Activated CD4-positive, CD25-positive, alpha-beta regulatory T cell treated with anti-CD3 and anti-CD28 coated beads, Interleukin-2, amount 50 U/mL, for 24 hours (primary cell): ENCODE data around the gene APLP2.
"Not testable (repeated sequence)": the region's sequence is repeated elsewhere in the genome, so short reads cannot be mapped to it uniquely, and the experiment has no call there.

Experiments
- ATAC-seq, 2 donors: fragments of 150-1000 bp; cut with Tn5 transposase; one replicate each; pipeline ENCODE4 v1.10.0; 2021; ENCODE audit warnings: mild to moderate bottlenecking in 1 of 2, moderate library complexity in 1 of 2

APLP2 gene

GRCh38 chr11:130069659-130070108, at the start of gene APLP2:
TSS of gene APLP2 (plus strand) at chr11:130069894. CDS start at chr11:130069978, 84 bp downstream.
- ATAC-seq: peak; percentile 95 to 97

- ATAC-seq: no peak
These were observed 49.4 kb upstream of the APLP2 start for GRCh38 chr11:130020323-130020722.

- ATAC-seq: not testable (repeated sequence)
These were observed 48.1 kb upstream of the APLP2 start for GRCh38 chr11:130021606-130022005.

DNA sequence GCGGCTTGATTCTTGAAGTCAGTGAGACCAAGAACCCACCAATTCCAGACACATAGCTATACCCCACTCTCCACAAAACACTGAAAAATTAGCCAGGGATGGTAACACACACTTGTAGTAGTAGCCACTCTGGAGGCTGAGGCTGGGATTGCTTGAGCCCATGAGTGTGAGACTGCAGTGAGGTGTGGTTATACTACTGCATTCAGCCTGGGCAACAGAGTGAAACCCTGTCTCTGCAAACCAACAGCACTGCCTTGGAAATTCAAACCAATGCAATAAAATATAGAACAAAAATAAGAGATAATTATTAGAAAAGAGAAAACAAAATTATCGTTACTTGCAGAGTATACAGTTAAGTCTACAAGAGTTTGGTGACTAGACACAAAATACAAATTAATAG, 46.9 kb upstream of the APLP2 start:
- no peak for ATAC-seq

GRCh38 chr11:130023204-130023603, 46.5 kb upstream of the APLP2 start:
- ATAC-seq: no peak

DNA sequence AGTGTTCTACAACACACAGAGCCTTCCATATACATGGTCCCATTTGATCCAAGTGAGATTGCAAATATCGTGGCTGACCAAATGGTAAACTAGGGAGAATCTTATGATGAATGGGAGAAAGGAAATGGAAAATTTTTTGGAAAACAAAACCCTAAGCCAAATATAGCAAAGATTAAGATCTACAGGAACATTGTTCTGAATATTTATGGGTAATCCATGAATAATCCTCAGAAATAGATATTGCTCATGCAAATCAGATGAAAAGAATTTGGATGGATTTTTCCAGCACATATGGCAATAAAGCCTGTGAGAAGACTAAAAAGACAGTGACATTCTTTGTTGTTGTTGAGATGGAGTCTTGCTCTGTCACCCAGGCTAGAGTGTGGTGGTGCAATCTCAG, 45.3 kb upstream of the APLP2 start:
- no peak for ATAC-seq

DNA sequence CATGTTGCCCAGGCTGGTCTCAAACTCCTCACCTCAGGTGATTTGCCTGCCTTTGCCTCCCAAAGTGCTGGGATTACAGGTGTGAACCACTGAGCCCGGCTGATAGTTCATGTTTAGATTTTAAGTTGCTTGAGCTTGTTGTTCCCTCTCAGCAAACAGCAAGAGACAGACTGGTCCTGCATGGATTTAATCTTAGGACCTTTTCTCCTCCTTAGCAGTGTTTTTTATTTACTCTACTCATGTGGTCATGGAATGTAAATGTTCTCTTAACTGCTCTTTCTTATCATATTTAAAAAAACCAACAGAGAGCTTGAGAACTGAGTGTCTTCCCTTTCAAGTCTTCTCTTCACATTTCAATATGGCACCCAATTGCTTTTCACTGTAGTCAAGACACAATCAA, 44.3 kb upstream of the APLP2 start:
- ATAC-seq: no peak

- no peak for ATAC-seq
These were observed 40.6 kb upstream of the APLP2 start for GRCh38 chr11:130029137-130029536.

DNA sequence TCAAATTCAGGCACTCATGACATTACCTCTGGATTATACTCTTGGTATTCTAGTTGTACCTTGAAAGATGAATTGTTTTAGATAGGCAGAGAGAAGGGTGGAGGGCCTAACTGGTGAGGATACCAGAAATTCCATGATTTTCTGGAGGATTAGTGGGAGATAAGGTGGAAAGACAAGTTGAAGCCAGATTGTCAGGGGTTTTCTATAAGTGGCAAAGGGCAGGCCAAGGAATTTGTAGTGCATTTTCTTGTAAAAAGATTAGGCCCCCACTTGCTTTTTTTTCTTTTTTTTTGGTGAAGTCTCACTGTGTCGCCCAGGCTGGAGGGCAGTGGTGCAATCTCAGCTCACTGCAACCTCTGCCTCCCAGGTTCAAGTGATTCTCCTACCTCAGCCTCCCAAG, 38.6 kb upstream of the APLP2 start:
- no peak for ATAC-seq

DNA sequence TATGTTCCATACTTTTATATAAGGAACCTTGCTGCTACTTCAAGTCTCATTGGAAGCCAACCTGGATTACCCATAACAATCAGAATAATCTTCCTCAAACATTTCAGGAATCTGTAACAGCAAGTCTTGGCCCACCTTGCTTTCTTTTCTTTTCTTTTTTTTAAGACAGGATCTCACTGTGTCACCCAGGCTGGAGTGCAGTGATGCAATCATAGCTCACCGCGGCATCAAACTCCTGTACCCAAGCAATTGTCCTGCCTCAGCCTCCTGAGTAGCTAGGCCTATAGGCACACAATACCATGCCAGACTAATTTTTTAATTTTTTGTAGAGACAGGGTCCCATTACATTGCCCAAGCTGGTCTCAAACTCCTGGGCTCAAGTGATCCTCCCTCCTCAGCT, 37.7 kb upstream of the APLP2 start:
- ATAC-seq: no peak

GRCh38 chr11:130032931-130033330, 36.8 kb upstream of the APLP2 start:
- no peak for ATAC-seq

- no peak for ATAC-seq
These were observed 35.5 kb upstream of the APLP2 start for GRCh38 chr11:130034236-130034635.

DNA sequence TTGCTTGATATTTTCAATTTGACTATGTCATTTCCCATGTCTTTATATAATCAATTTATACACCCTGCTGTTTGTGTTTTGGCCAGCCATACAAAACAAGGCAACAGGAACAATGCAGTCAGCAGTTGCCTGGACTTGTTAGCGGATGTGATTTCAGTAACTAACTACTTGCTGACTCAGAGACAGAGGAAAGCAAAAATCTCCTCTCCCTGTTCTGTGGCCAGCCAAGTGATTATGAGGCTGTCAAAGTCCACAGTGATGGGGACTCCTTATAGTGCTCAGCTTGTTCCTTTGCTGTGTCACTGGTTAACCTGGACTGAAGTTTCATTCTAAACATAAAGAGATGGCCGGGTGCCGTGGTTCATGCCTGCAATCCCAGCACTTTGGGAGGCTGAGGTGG, 32.6 kb upstream of the APLP2 start:
- no peak for ATAC-seq

DNA sequence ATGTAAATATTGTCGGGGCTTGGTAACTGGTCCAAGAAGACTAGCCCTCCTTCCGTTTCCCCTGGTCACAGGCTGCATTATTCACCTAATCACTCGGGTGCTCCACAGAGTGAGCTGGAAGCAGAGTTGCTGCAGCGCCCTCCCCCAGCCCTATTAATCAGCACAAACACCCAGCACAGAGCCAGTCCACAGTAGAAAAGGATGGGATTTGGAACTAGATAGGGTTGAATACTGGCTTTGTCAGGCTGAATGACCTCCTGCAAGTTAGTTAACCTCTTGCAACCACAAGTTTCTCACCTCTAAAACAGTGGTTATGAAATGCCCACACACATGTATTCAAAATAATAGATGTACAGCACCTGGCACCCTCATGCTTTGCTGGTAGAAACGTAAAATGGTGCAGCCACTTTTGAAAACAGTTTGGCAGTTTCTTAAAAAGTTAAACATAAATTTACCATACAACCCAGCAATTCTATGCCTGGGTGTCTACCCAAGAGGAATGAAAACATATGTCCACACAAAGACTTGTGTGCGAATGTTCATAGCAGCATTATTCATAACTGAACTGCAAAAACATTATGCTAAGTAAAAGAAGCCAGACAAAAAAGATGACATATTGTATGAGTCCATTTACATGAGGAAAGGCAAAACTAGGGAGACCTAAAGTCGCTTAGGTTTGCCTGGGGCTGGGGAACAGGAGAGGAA, 31.7 kb upstream of the APLP2 start:
- no peak for ATAC-seq

- ATAC-seq: no peak
These were observed 29.3 kb upstream of the APLP2 start for GRCh38 chr11:130040281-130040940.

GRCh38 chr11:130042093-130042591, 27.6 kb upstream of the APLP2 start:
- no peak for ATAC-seq

DNA sequence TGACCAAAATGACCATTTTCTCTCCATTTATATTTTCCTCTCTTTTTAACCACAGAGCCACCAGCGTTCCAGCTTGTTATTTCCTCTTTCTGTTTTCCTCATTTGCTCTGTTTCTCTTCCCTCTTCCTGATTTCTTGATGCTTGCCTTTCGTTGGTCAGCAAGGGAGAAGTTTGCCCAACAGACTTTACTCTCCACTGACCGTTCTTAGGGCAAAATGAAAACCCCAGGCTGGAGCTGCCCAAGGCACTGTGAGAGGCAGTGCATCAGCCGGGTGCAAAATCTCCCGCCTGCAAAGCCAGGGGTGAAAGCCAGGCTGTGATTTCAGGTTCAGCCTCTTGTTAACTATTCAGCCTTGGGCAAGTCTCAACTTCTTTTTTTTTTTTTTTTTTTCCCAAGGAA, 26.1 kb upstream of the APLP2 start:
- no peak for ATAC-seq

DNA sequence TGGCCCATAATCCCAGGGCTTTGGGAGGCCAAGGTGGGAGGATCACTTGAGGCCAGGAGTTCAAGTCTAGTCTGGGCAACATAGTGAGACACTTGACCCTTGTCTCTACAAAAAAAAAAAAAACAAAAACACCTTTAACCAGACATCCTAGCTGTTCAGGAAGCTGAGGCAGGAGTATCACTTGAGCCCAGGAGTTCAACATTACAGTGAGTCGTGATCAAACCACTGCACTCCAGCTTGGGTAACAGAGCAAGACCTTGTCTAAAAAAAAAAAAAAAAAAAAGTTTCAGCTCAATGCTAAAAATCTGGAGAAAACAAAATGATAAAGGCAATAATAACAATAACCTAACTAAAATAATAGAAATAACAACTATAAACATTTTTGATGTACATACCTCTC, 22.6 kb upstream of the APLP2 start:
- no peak for ATAC-seq

DNA sequence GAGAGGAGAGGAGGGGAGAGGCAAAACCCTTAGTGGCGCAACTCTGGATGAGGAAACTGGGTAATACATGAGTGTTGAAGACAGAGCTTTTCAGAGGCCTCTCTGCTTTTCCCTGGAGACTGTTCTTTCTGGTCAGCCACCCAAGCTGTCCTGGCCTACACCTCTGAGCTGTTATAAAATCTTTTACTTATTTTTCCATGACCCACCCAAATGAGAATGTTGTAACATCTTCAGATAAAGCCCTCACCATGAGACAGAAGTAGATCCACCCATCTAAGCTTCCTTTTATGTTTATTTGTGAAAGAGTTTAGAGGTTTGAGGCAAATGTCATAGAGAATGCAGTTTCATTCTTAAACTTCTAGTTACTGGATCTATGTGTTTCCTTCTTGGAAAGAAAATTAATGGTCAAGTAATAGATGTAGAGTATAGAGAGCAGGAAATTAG, 20.3 kb upstream of the APLP2 start:
- no peak for ATAC-seq

DNA sequence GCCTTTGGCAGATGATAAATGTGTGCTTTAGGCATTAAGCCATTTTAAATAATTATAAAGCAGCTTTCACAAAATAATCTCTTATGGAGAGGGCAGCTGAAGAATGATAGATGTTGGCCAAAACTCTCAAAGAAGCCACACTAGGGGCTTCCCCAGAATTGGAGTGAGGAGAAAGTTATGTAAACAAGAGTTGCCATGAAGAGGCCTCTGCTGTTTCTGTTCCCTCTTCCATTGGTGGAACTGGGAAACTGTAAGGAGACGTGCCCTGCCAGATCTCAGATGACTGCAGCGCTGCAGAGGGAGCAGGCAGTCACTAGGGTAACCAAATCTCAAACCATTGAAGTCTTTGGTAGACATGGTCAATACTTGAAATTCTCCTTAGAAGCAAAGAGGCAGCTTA, 19.4 kb upstream of the APLP2 start:
- no peak for ATAC-seq

DNA sequence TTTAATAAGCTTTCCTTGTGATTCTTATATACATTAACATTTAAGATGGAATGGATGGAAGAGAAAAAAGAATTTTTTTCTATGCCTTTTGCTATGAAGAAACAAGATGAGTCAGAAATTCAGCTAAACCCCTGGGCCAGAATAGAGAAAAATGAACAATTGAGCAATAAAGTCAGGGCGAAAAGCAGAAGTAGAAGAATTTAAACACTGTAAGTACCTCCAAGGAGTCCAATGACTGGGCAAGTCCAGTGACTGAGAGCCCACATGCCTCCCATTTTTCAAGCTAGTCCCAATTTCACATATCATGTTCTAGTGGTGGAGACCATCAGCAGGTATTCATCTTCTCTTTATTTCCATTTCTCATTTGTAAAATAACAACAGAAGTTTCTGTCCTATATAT, 18.6 kb upstream of the APLP2 start:
- ATAC-seq: no peak

GRCh38 chr11:130052567-130052966, 17.1 kb upstream of the APLP2 start:
- ATAC-seq: no peak

DNA sequence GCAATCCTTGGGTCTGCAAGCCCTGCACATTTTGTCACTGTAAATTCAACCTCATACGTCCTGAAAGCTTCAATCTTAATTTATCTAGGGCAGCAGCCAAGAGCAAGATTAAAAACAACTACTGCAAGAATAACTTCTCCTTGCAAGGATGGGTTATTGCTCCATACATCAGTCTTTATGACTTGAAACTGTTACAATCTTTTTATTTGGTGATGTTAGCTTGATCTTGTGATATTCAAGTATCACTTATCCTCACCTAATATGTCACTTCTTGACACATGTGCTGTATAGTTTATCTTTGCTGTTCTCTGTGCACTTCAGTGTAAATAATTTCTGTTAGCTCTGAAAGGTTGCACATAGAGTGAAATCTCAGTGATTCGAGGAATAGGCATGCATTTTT, 14.7 kb upstream of the APLP2 start:
- no peak for ATAC-seq

DNA sequence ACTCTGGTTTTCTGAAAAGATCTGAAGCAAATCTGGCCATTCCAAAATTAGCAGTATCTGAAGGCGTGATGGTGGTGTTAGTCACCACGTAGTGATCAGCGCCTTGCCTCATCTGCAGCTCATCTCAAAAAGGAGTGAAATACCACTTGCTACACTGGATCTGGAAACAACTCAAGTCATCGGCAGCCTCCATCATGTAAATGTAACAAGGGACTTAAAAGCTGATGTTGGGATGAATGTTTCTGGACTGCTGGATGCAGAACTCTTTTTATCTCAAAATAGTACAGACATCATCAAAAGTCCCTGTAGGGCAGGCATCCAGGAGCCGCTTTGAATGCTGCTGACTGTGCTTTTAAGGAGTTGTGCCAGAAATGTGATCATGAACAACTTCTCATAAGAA, 14.1 kb upstream of the APLP2 start:
- no peak for ATAC-seq
